ENCODE results near the gene PLXDC2.

PLXDC2 gene

GRCh38 chr10:19892270-19892669, 76.0 kb downstream of the PLXDC2 start:
- no peaks in the 10 kb centered on the region for H3K4me1 ChIP-seq (ENCODE audit: insufficient read depth, low read length)
- H3K27ac ChIP-seq (ENCODE audit: low read depth, low read length), result no peak overlapping the region
- H3K9ac ChIP-seq (ENCODE audit: low read length), result no peak overlapping the region
- H3K36me3 ChIP-seq (ENCODE audit: insufficient read depth, low read length), result no peaks in the 10 kb centered on the region
- H3K4me3 ChIP-seq (ENCODE audit: low read depth in 1 of 2, low read length in 2 of 2), result no peak overlapping the region
- H3K27me3 ChIP-seq (ENCODE audit: control insufficient read depth in 1 of 2, insufficient read depth in 2 of 2, low read length in 2 of 2), result no peaks in the 10 kb centered on the region
- H3K9me3 ChIP-seq (ENCODE audit: low read length), result no peaks in the 10 kb centered on the region

- Histone ChIP-seq H3K4me1 (ENCODE audit: insufficient read depth, low read length) (no peaks in the 10 kb centered on the region), H3K36me3 (ENCODE audit: insufficient read depth, low read length) (no peaks in the 10 kb centered on the region), H3K9ac (ENCODE audit: low read length) (no peak overlapping the region), H3K27me3 (ENCODE audit: control insufficient read depth in 1 of 2, insufficient read depth in 2 of 2, low read length in 2 of 2) (no peaks in the 10 kb centered on the region), H3K27ac (ENCODE audit: low read depth, low read length) (no peak overlapping the region), H3K4me3 (ENCODE audit: low read depth in 1 of 2, low read length in 2 of 2) (no peak overlapping the region), H3K9me3 (ENCODE audit: low read length) (no peaks in the 10 kb centered on the region)
Measured at GRCh38 chr10:19892677-19893076, 76.4 kb downstream of the PLXDC2 start.

- Histone ChIP-seq H3K4me1 (ENCODE audit: insufficient read depth, low read length) (no peaks in the 10 kb centered on the region), H3K9ac (ENCODE audit: low read length) (no peak overlapping the region), H3K4me3 (ENCODE audit: low read depth in 1 of 2, low read length in 2 of 2) (no peak overlapping the region), H3K36me3 (ENCODE audit: insufficient read depth, low read length) (no peaks in the 10 kb centered on the region), H3K27me3 (ENCODE audit: control insufficient read depth in 1 of 2, insufficient read depth in 2 of 2, low read length in 2 of 2) (no peaks in the 10 kb centered on the region), H3K9me3 (ENCODE audit: low read length) (no peaks in the 10 kb centered on the region), H3K27ac (ENCODE audit: low read depth, low read length) (no peak overlapping the region)
Measured at GRCh38 chr10:19895500-19895899, 79.3 kb downstream of the PLXDC2 start.

- Histone ChIP-seq H3K9me3 (ENCODE audit: low read length) (no peaks in the 10 kb centered on the region), H3K27me3 (ENCODE audit: control insufficient read depth in 1 of 2, insufficient read depth in 2 of 2, low read length in 2 of 2) (no peaks in the 10 kb centered on the region), H3K9ac (ENCODE audit: low read length) (no peak overlapping the region), H3K27ac (ENCODE audit: low read depth, low read length) (no peak overlapping the region), H3K36me3 (ENCODE audit: insufficient read depth, low read length) (no peaks in the 10 kb centered on the region), H3K4me3 (ENCODE audit: low read depth in 1 of 2, low read length in 2 of 2) (no peak overlapping the region), H3K4me1 (ENCODE audit: insufficient read depth, low read length) (no peaks in the 10 kb centered on the region)
Measured at GRCh38 chr10:19902456-19902855, 86.2 kb downstream of the PLXDC2 start.

- H3K9ac ChIP-seq (ENCODE audit: low read length), result no peak overlapping the region
- no peaks in the 10 kb centered on the region for H3K27me3 ChIP-seq (ENCODE audit: control insufficient read depth in 1 of 2, insufficient read depth in 2 of 2, low read length in 2 of 2)
- H3K4me1 ChIP-seq (ENCODE audit: insufficient read depth, low read length), result no peaks in the 10 kb centered on the region
- no peaks in the 10 kb centered on the region for H3K36me3 ChIP-seq (ENCODE audit: insufficient read depth, low read length)
- no peak overlapping the region for H3K27ac ChIP-seq (ENCODE audit: low read depth, low read length)
- no peak overlapping the region for H3K4me3 ChIP-seq (ENCODE audit: low read depth in 1 of 2, low read length in 2 of 2)
- H3K9me3 ChIP-seq (ENCODE audit: low read length), result no peaks in the 10 kb centered on the region
Measured at GRCh38 chr10:19904202-19904661, 88.0 kb downstream of the PLXDC2 start.

GRCh38 chr10:19906108-19906791, 90.0 kb downstream of the PLXDC2 start:
- Histone ChIP-seq H3K9me3 (ENCODE audit: low read length) (no peaks in the 10 kb centered on the region), H3K4me3 (ENCODE audit: low read depth in 1 of 2, low read length in 2 of 2) (no peak overlapping the region), H3K27me3 (ENCODE audit: control insufficient read depth in 1 of 2, insufficient read depth in 2 of 2, low read length in 2 of 2) (no peaks in the 10 kb centered on the region), H3K36me3 (ENCODE audit: insufficient read depth, low read length) (no peaks in the 10 kb centered on the region), H3K4me1 (ENCODE audit: insufficient read depth, low read length) (no peaks in the 10 kb centered on the region), H3K27ac (ENCODE audit: low read depth, low read length) (no peak overlapping the region), H3K9ac (ENCODE audit: low read length) (no peak overlapping the region)

- Histone ChIP-seq H3K9ac (ENCODE audit: low read length) (no peak overlapping the region), H3K27me3 (ENCODE audit: control insufficient read depth in 1 of 2, insufficient read depth in 2 of 2, low read length in 2 of 2) (no peaks in the 10 kb centered on the region), H3K27ac (ENCODE audit: low read depth, low read length) (no peak overlapping the region), H3K9me3 (ENCODE audit: low read length) (no peaks in the 10 kb centered on the region), H3K4me1 (ENCODE audit: insufficient read depth, low read length) (no peaks in the 10 kb centered on the region), H3K4me3 (ENCODE audit: low read depth in 1 of 2, low read length in 2 of 2) (no peak overlapping the region), H3K36me3 (ENCODE audit: insufficient read depth, low read length) (no peaks in the 10 kb centered on the region)
Measured at GRCh38 chr10:19908991-19909696, 92.9 kb downstream of the PLXDC2 start.

- H3K9ac ChIP-seq (ENCODE audit: low read length), result no peak overlapping the region
- no peaks in the 10 kb centered on the region for H3K27me3 ChIP-seq (ENCODE audit: control insufficient read depth in 1 of 2, insufficient read depth in 2 of 2, low read length in 2 of 2)
- H3K4me1 ChIP-seq (ENCODE audit: insufficient read depth, low read length), result no peaks in the 10 kb centered on the region
Measured at GRCh38 chr10:19911886-19912285, 95.7 kb downstream of the PLXDC2 start.

GRCh38 chr10:19913987-19914386, 97.8 kb downstream of the PLXDC2 start:
- H3K4me1 ChIP-seq (ENCODE audit: insufficient read depth, low read length), result peaks cover 4% of the 10 kb centered on the region
- H3K4me3 ChIP-seq (ENCODE audit: low read depth in 1 of 2, low read length in 2 of 2), result no peak overlapping the region
- no peaks in the 10 kb centered on the region for H3K27me3 ChIP-seq (ENCODE audit: control insufficient read depth in 1 of 2, insufficient read depth in 2 of 2, low read length in 2 of 2)
- H3K27ac ChIP-seq (ENCODE audit: low read depth, low read length), result no peak overlapping the region
- no peaks in the 10 kb centered on the region for H3K9me3 ChIP-seq (ENCODE audit: low read length)
- H3K9ac ChIP-seq (ENCODE audit: low read length), result no peak overlapping the region
- no peaks in the 10 kb centered on the region for H3K36me3 ChIP-seq (ENCODE audit: insufficient read depth, low read length)

More at GRCh38 chr10:19911886-19912285, 95.7 kb downstream of the PLXDC2 start:
- Histone ChIP-seq H3K9me3 (ENCODE audit: low read length) (no peaks in the 10 kb centered on the region), H3K4me3 (ENCODE audit: low read depth in 1 of 2, low read length in 2 of 2) (no peak overlapping the region), H3K27ac (ENCODE audit: low read depth, low read length) (no peak overlapping the region), H3K36me3 (ENCODE audit: insufficient read depth, low read length) (no peaks in the 10 kb centered on the region)

- no peaks in the 10 kb centered on the region for H3K36me3 ChIP-seq (ENCODE audit: insufficient read depth, low read length)
- H3K4me1 ChIP-seq (ENCODE audit: insufficient read depth, low read length), result peaks cover 16% of the 10 kb centered on the region
- H3K27me3 ChIP-seq (ENCODE audit: control insufficient read depth in 1 of 2, insufficient read depth in 2 of 2, low read length in 2 of 2), result no peaks in the 10 kb centered on the region
- no peaks in the 10 kb centered on the region for H3K9me3 ChIP-seq (ENCODE audit: low read length)
- no peak overlapping the region for H3K9ac ChIP-seq (ENCODE audit: low read length)
- H3K27ac ChIP-seq (ENCODE audit: low read depth, low read length), result no peak overlapping the region
- no peak overlapping the region for H3K4me3 ChIP-seq (ENCODE audit: low read depth in 1 of 2, low read length in 2 of 2)
Measured at GRCh38 chr10:19915125-19915524, 98.9 kb downstream of the PLXDC2 start.

- Histone ChIP-seq H3K36me3 (ENCODE audit: insufficient read depth, low read length) (no peaks in the 10 kb centered on the region), H3K4me3 (ENCODE audit: low read depth in 1 of 2, low read length in 2 of 2) (no peak overlapping the region), H3K27me3 (ENCODE audit: control insufficient read depth in 1 of 2, insufficient read depth in 2 of 2, low read length in 2 of 2) (no peaks in the 10 kb centered on the region), H3K4me1 (ENCODE audit: insufficient read depth, low read length) (peaks cover 19% of the 10 kb centered on the region), H3K9ac (ENCODE audit: low read length) (no peak overlapping the region), H3K27ac (ENCODE audit: low read depth, low read length) (no peak overlapping the region), H3K9me3 (ENCODE audit: low read length) (no peaks in the 10 kb centered on the region)
Measured at GRCh38 chr10:19915816-19916215, 99.6 kb downstream of the PLXDC2 start.

Measured in muscle layer of colon (tissue), 2 donors.